ENCODE data around the gene RBM12. TPM values are rescaled to one million over a fixed set of nuclear protein-coding genes. Genes with fewer than 3 reads are reported as not detected.

The RBM12 gene
- total and polyA plus RNA-seq, 4 donors, result 3.4 to 20.0 (median 15.8) TPM

GRCh38 chr20:35695245-35695749 lies 30.6 kb upstream of the RBM12 start:
- no peak overlapping the region for H3K4me3 ChIP-seq (ENCODE audit: low read depth in 1 of 3, low read length in 3 of 3)
- H3K9me3 ChIP-seq (ENCODE audit: control insufficient read depth in 4 of 4, low read length in 3 of 4), result no peaks in the 10 kb centered on the region
- no peak for TF ChIP-seq REST (IDR thresholded peaks at IDR 0.05)
- no peak for TF ChIP-seq FOXA2 (IDR thresholded peaks at IDR 0.05)
- peak in 1 of 2 donors; percentile 44 for TF ChIP-seq RXRA (IDR thresholded peaks at IDR 0.05)
- peak in 1 of 2 donors; percentile 69 for TF ChIP-seq HNF4A (conservative IDR thresholded peaks at IDR 0.05)
- TF ChIP-seq JUND (IDR thresholded peaks at IDR 0.05), result no peak
- no peak for TF ChIP-seq CTCF (IDR thresholded peaks at IDR 0.05; ENCODE audit: low read depth, low read length, missing input control)
- no peak for TF ChIP-seq YY1 (IDR thresholded peaks at IDR 0.05)
- no peak for TF ChIP-seq EGR1 (IDR thresholded peaks at IDR 0.05; ENCODE audit: low read depth in 2 of 2)
- TF ChIP-seq FOXA1 (IDR thresholded peaks at IDR 0.05), result no peak
- no peak overlapping the region for H3K9ac ChIP-seq (ENCODE audit: low read depth in 1 of 2, low read length in 2 of 2)
- peaks cover 0 to 32% (median 28%) of the 10 kb centered on the region in 4 donors for H3K4me1 ChIP-seq (ENCODE audit: control insufficient read depth in 4 of 4, insufficient read depth in 4 of 4, low read length in 3 of 4)
- no peak for DNase-seq (ENCODE audit: low spot score)
- no peaks in the 10 kb centered on the region for H3K27me3 ChIP-seq (ENCODE audit: control insufficient read depth in 4 of 4, insufficient read depth in 4 of 4, low read length in 3 of 4)
- no peak overlapping the region for H3K27ac ChIP-seq (ENCODE audit: low read depth in 1 of 2, low read length in 2 of 2)
- whole genome bisulfite sequencing, result 33% methylated on average over 2 of the region's 2 CpGs
- H3K36me3 ChIP-seq (ENCODE audit: control insufficient read depth in 4 of 4, insufficient read depth in 3 of 4, low read depth in 1 of 4, low read length in 3 of 4), result peaks cover 3 to 6% (median 4%) of the 10 kb centered on the region in 4 donors

- Histone ChIP-seq H3K9ac (ENCODE audit: low read depth in 1 of 2, low read length in 2 of 2) (no peak overlapping the region), H3K4me1 (ENCODE audit: control insufficient read depth in 4 of 4, insufficient read depth in 4 of 4, low read length in 3 of 4) (peaks cover 0 to 13% (median 9%) of the 10 kb centered on the region in 4 donors), H3K27ac (ENCODE audit: low read depth in 1 of 2, low read length in 2 of 2) (no peak overlapping the region), H3K27me3 (ENCODE audit: control insufficient read depth in 4 of 4, insufficient read depth in 4 of 4, low read length in 3 of 4) (no peaks in the 10 kb centered on the region), H3K4me3 (ENCODE audit: low read depth in 1 of 3, low read length in 3 of 3) (no peak overlapping the region), H3K36me3 (ENCODE audit: control insufficient read depth in 4 of 4, insufficient read depth in 3 of 4, low read depth in 1 of 4, low read length in 3 of 4) (peaks cover 7 to 15% (median 10%) of the 10 kb centered on the region in 4 donors), H3K9me3 (ENCODE audit: control insufficient read depth in 4 of 4, low read length in 3 of 4) (no peaks in the 10 kb centered on the region)
- TF ChIP-seq HNF4A (conservative IDR thresholded peaks at IDR 0.05), result peak; percentile 27 to 64
- no peak for TF ChIP-seq EGR1 (IDR thresholded peaks at IDR 0.05; ENCODE audit: low read depth in 2 of 2)
- TF ChIP-seq TAF1 (conservative IDR thresholded peaks at IDR 0.05), result no peak
- TF ChIP-seq YY1 (IDR thresholded peaks at IDR 0.05), result peak; percentile 74
- TF ChIP-seq SP1 (IDR thresholded peaks at IDR 0.05), result peak; percentile 28
- no peak for TF ChIP-seq REST (IDR thresholded peaks at IDR 0.05)
- peak; percentile 87 to 97 for TF ChIP-seq RXRA (IDR thresholded peaks at IDR 0.05)
- TF ChIP-seq NR2F2 (IDR thresholded peaks at IDR 0.05), result no peak
- peak; percentile 21 to 58 for TF ChIP-seq RAD21 (IDR thresholded peaks at IDR 0.05)
- DNase-seq (ENCODE audit: low spot score), result no peak
- WGBS, result 51% methylated on average over 4 of the region's 4 CpGs
Measured at GRCh38 chr20:35690265-35690664, 25.6 kb upstream of the RBM12 start.

All from liver (tissue), 9 donors.